ELR (cell line): Measurements from ENCODE around the gene HAUS2.

Source experiments
- DNase-seq: peaks from one replicate; pipeline ENCODE4 v3.0.0-alpha.2; 2015; ENCODE audit warnings: low read depth

The HAUS2 gene

DNA sequence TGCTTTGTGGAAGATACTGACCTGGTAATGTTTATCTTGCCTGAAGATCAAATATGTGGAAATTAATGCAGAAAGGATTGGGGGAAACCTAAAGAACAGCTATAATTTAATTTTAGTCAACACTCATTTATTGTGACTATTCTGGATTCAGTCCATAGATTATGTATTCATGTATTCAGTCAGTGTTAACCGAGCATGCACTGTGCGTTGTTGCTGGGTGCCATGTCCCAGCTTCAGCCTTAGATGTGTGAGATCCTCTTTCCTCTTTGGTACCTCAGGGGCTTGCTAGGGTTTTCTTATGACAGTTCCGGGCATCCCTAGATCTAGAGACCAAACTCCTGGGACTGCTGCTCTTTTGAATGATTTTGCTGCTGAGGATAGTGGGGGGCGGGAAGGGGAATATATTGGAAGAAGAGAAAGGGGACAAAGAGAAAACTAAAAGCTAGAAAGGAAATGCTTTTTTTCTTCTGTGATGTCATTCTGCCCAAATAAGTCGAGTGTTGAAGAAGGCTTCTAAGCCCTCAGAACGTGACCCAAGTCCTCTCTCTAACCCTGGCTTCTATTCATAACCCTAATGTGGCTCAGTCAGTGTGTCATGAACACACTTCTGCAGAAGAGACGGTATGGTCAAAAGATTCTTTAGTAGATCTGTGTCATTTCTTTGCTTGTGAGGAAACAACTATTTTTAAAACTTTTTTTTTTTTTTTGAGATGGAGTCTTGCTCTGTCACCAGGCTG is 60.3 kb downstream of the HAUS2 start:
- no peak for DNase-seq

DNA sequence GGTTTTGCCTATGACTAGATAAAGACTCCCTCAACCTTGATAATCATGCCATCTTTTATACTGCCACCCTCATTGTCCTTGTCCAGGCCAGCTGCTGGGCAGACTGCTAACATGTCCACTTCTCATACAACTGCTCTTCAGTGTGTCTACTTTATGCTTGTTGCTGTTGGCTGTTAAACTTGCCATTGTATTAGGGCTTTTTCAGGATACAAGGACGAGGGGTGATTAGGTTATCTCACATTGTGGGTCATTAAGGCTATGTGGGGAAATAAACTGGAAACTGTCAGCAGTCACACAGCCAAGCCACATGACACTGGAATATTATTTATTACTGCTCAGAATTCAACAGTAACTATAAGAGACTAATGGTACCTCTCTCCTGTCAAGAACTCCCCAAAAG is 62.9 kb downstream of the HAUS2 start:
- no peak for DNase-seq

DNA sequence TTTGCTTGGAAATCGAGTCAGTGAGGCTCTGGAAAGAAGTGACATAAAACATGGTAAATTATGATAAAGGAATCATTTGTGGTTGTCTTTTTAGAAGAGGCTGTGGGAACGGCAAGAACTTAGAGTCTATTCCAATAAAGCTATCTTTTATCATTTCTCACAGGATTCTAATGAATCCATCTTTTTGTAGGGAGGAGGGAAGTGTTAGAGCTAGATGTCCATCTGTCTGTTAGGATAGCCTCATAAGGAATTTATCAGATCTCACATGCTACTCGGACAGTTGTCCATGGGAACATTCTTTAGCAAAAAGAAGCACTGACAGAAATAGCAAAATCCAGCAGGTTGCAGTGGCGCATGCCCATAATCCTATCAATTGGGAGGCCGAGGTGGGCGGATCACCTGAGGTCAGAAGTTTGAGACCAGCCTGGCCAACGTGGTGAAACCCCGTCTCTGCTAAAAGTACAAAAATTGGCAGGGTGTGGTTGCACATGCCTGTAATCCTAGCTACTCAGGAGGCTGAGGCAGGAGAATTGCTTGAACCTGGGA is 63.8 kb downstream of the HAUS2 start:
- no peak for DNase-seq

DNA sequence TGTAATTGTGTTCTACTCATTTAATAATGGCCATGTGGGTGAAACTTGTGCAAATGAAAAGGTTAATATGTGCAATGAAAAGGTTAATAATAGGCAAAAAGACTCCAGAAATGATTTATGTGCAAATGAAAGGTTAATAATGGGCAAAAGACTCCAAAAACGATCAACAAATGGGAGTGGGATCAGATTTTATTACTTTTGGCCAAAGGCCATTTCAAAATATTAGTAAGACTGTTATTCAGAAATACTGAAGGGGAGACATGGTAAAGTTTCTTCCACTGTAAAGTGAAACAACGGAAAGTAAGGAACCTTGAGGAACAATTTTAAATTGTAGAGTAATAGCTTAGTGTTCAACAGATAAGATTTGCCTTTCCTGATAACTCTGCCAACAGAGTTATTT is 67.5 kb downstream of the HAUS2 start:
- no peak for DNase-seq
